Endothelial cell of umbilical vein (primary cell): ENCODE measurements around the gene EPB41L2. TPM values are rescaled to one million over a fixed set of nuclear protein-coding genes. Genes with fewer than 3 reads are reported as not detected.

Experiments used
- BruUV-seq: library from RNA; stranded (reverse); fragments of 400-500 nt; replicated peaks from 2 replicates; lab custom pipeline; 2021; lab: Mats Ljungman, UMichigan
- CTCF ChIA-PET: fragments of 300-600, 350-600 bp; sonication (Branson Sonifier 250); formaldehyde crosslinking; loops from one replicate; lab custom pipeline; 2021; ENCODE audit warnings: antibody characterized with exemption, inconsistent platforms; lab: Charles Lee
- POLR2A ChIA-PET: fragments of 300-600, 350-600 bp; sonication (Branson Sonifier 250); formaldehyde crosslinking; loops from one replicate; lab custom pipeline; 2021; ENCODE audit warnings: antibody characterized with exemption, inconsistent platforms; lab: Charles Lee
- DNase-seq: peaks from one replicate; pipeline ENCODE4 v3.0.0-alpha.2; 2011; ENCODE audit warnings: low read depth, low spot score
- FAIRE-seq: peaks from 2 replicates; lab custom pipeline; 2011; peaks lifted over from hg19 to GRCh38; lab: Jason Lieb, UNC
- H2AFZ ChIP-seq: 2 replicates; pipeline ENCODE4 v1.6.0; 2012; ENCODE audit warnings: low read depth, low read length, control low read depth, inconsistent platforms
- H3K27ac ChIP-seq: 2 replicates; pipeline ENCODE4 v1.5.1; 2011; ENCODE audit warnings: low read depth, mild to moderate bottlenecking, control low read depth, low read length, moderate library complexity; ENCODE audit not compliant: insufficient read depth
- H3K27me3 ChIP-seq, 2 experiments: 2 replicates each; pipeline versions ENCODE4 v1.6.0 to v1.6.1; 2011; ENCODE audit warnings: low read length in 2 of 2, mixed read lengths in 1 of 2; ENCODE audit not compliant: control insufficient read depth in 2 of 2, insufficient read depth in 2 of 2
- H3K36me3 ChIP-seq, 2 experiments: 2 replicates in 1 of 2; 3 replicates in 1 of 2; pipeline ENCODE4 v1.5.1; 2011; ENCODE audit warnings: low read length in 2 of 2, mild to moderate bottlenecking in 1 of 2, moderate library complexity in 1 of 2; ENCODE audit not compliant: control insufficient read depth in 2 of 2, insufficient read depth in 2 of 2; ENCODE audit errors: extremely low read depth in 1 of 2
- H3K4me1 ChIP-seq: 3 replicates; pipeline ENCODE4 v1.5.1; 2011; ENCODE audit warnings: mild to moderate bottlenecking, low read length; ENCODE audit not compliant: control insufficient read depth, insufficient read depth; ENCODE audit errors: extremely low read depth
- H3K4me2 ChIP-seq: 2 replicates; pipeline ENCODE4 v1.6.1; 2011; ENCODE audit warnings: low read length, control low read depth, mixed read lengths; ENCODE audit not compliant: insufficient read depth
- H3K4me3 ChIP-seq, 3 experiments: fragments of 200-600 bp in 1 of 3; sonication (generic), shearing (Covaris generic) in 1 of 3; replicated peaks in 1 of 3; 2 replicates each; pipeline ENCODE4 v1.5.1; 2011 to 2016; ENCODE audit warnings: control low read depth in 3 of 3, low read length in 3 of 3, mild to moderate bottlenecking in 2 of 3, inconsistent platforms in 1 of 3, low read depth in 1 of 3, moderate library complexity in 1 of 3; ENCODE audit not compliant: insufficient read depth in 1 of 3
- H3K79me2 ChIP-seq: 2 replicates; pipeline ENCODE4 v1.6.0; 2012; ENCODE audit warnings: low read length, inconsistent platforms; ENCODE audit not compliant: control insufficient read depth, insufficient read depth
- H3K9ac ChIP-seq: replicated peaks from 2 replicates; pipeline ENCODE3; 2011; ENCODE audit warnings: low read length, control low read depth; ENCODE audit not compliant: insufficient read depth; ENCODE audit errors: extremely low read depth
- H3K9me1 ChIP-seq: replicated peaks from 3 replicates; pipeline ENCODE4 v1.6.0; 2011; ENCODE audit warnings: mild to moderate bottlenecking, low read length; ENCODE audit not compliant: control insufficient read depth, insufficient read depth; ENCODE audit errors: extremely low read depth
- H3K9me3 ChIP-seq: replicated peaks from 2 replicates; pipeline ENCODE4 v1.5.1; 2012; ENCODE audit warnings: low read length, inconsistent platforms; ENCODE audit not compliant: control insufficient read depth, insufficient read depth
- H4K20me1 ChIP-seq: replicated peaks from 2 replicates; pipeline ENCODE3; 2011; ENCODE audit warnings: mild to moderate bottlenecking, low read length; ENCODE audit not compliant: control insufficient read depth, insufficient read depth; ENCODE audit errors: extremely low read depth
- EZH2 ChIP-seq: IDR thresholded peaks from 2 replicates; pipeline ENCODE4 v1.6.1; 2012; ENCODE audit warnings: borderline replicate concordance, low read depth, mild to moderate bottlenecking, moderate library complexity, low read length, inconsistent platforms; ENCODE audit not compliant: severe bottlenecking
- FOS ChIP-seq: IDR thresholded peaks from 2 replicates; pipeline ENCODE4 v1.6.1; 2011; ENCODE audit warnings: mild to moderate bottlenecking, low read length, moderate library complexity, borderline replicate concordance; ENCODE audit not compliant: insufficient read depth
- GATA2 ChIP-seq: IDR thresholded peaks from 2 replicates; pipeline ENCODE4 v1.7.0; 2011; ENCODE audit warnings: low read depth, mild to moderate bottlenecking, moderate library complexity, mixed read lengths, low read length; ENCODE audit not compliant: insufficient read length, insufficient read depth
- JUN ChIP-seq: IDR thresholded peaks from 2 replicates; pipeline ENCODE4 v1.6.1; 2011; ENCODE audit warnings: borderline replicate concordance, low read depth; ENCODE audit not compliant: insufficient read length, insufficient read depth
- MYC ChIP-seq: IDR thresholded peaks from one replicate; pipeline ENCODE4 v1.6.1; 2011; ENCODE audit warnings: mild to moderate bottlenecking, low read depth, low read length
- POLR2A ChIP-seq: IDR thresholded peaks from 2 replicates; pipeline ENCODE4 v1.6.1; 2012; ENCODE audit warnings: low read depth, mild to moderate bottlenecking, control low read depth, low read length
- POLR2AphosphoS5 ChIP-seq: IDR thresholded peaks from 2 replicates; pipeline ENCODE4 v1.6.1; 2012; ENCODE audit warnings: low read depth, mild to moderate bottlenecking, control low read depth, low read length, moderate library complexity; ENCODE audit not compliant: insufficient read depth
- dilution Hi-C: fragments of 300-500 bp; cut with MboI; formaldehyde crosslinking; loops from one replicate; pipeline ENCODE4 v1.15.0; 2019; ENCODE audit warnings: low sequenced_read_pairs; ENCODE audit not compliant: extremely low pct_ligation_motif_present
- intact Hi-C: fragments of 100-400 bp; cut with micrococcal nuclease; formaldehyde crosslinking; loops from one replicate; pipeline ENCODE4 v1.10.0; 2022
- polyA plus RNA-seq, 4 experiments: library from polyadenylated mRNA; depleted of rRNA in 3 of 4; stranded (reverse) in 3 of 4; unstranded in 1 of 4; fragments of >200 nt; gene quantifications; 2 replicates each; pipeline versions ENCODE4 v1.2.1 to v1.2.3, GENCODE V29; 2011 to 2012; ENCODE audit warnings: missing spikeins in 1 of 4
- total RNA-seq: library from RNA; stranded (reverse); gene quantifications from 2 replicates; pipeline ENCODE4 v1.2.3, GENCODE V29; 2021
- TF ChIP-seq, protein P1 (sequence below), 2 donors: IDR thresholded peaks; 1 replicate in 1 of 2; 2 replicates in 1 of 2; pipeline ENCODE4 v1.5.1; 2011; ENCODE audit warnings: low read length in 2 of 2, mild to moderate bottlenecking in 2 of 2, moderate library complexity in 2 of 2, control low read depth in 1 of 2, inconsistent platforms in 1 of 2, low read depth in 1 of 2; ENCODE audit not compliant: insufficient read depth in 1 of 2; ENCODE audit errors: extremely low read depth in 1 of 2
- TF ChIP-seq, protein P2 (sequence below): IDR thresholded peaks from 2 replicates; pipeline ENCODE4 v1.6.1; 2011; ENCODE audit not compliant: insufficient read depth, insufficient read length

EPB41L2 gene
- total and polyA plus RNA-seq, 2 donors (not counting 3 experiments of a cell fraction or from before 2014, with no cell fraction given) = 26.5 to 87.7 TPM

DNA sequence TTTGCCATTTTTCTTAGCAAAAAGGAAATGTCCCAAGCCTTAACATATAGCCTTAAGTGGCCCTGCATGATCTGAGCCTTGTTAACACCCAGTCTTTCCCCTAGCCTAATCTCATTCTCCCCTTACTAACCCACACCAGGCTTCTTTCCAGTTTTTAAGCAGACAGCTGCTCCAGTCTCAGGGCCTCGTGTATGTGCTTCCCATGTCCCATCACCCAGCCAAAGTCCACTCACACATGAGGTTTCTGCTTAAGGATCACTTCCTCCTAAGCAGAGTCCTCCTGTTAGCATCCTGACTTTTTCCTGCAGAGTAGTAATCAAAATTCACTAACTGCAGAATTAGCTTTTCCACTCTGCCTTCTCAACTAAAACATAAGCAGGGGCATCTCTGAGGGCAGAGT lies 139.7 kb downstream of the EPB41L2 start:
- DNase-seq = no peak
- no peaks in the 10 kb centered on the region for H3K27me3 ChIP-seq
- FAIRE-seq = no peak
- dilution Hi-C loops = no loop called here
- H3K9ac ChIP-seq = no peak overlapping the region
- H4K20me1 ChIP-seq = no peaks in the 10 kb centered on the region
- no peak overlapping the region for H3K4me2 ChIP-seq
- H3K9me1 ChIP-seq = no peaks in the 10 kb centered on the region
- peaks cover 2% of the 10 kb centered on the region for H3K79me2 ChIP-seq
- intact Hi-C loops = no loop called here
- TF ChIP-seq GATA2 = no peak
- TF ChIP-seq POLR2A = no peak
- TF ChIP-seq, protein P1, sequence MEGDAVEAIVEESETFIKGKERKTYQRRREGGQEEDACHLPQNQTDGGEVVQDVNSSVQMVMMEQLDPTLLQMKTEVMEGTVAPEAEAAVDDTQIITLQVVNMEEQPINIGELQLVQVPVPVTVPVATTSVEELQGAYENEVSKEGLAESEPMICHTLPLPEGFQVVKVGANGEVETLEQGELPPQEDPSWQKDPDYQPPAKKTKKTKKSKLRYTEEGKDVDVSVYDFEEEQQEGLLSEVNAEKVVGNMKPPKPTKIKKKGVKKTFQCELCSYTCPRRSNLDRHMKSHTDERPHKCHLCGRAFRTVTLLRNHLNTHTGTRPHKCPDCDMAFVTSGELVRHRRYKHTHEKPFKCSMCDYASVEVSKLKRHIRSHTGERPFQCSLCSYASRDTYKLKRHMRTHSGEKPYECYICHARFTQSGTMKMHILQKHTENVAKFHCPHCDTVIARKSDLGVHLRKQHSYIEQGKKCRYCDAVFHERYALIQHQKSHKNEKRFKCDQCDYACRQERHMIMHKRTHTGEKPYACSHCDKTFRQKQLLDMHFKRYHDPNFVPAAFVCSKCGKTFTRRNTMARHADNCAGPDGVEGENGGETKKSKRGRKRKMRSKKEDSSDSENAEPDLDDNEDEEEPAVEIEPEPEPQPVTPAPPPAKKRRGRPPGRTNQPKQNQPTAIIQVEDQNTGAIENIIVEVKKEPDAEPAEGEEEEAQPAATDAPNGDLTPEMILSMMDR (IDR thresholded peaks at IDR 0.05; ENCODE audit: extremely low read depth in 1 of 2, insufficient read depth in 1 of 2, low read depth in 1 of 2, low read length in 2 of 2) = no peak
- TF ChIP-seq, protein P2, sequence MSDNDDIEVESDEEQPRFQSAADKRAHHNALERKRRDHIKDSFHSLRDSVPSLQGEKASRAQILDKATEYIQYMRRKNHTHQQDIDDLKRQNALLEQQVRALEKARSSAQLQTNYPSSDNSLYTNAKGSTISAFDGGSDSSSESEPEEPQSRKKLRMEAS = no peak
- TF ChIP-seq JUN = no peak
- TF ChIP-seq MYC = no peak
- no peak for TF ChIP-seq EZH2
- no peak for TF ChIP-seq POLR2AphosphoS5
- no peak for TF ChIP-seq FOS
- ChIA-PET CTCF (interaction anchor here (1.4 kb wide), 1 partner anchor 10 kb away, joined by 3 read pairs; no protein-coding TSS in a partner anchor), POLR2A (no interaction called here)
- BruUV-seq = no TSS peak
- H3K27ac ChIP-seq = no peak overlapping the region
- H3K9me3 ChIP-seq = no peaks in the 10 kb centered on the region
- no peaks in the 10 kb centered on the region for H3K36me3 ChIP-seq
- H2AFZ ChIP-seq = no peak overlapping the region
- no peak overlapping the region for H3K4me3 ChIP-seq
- no peaks in the 10 kb centered on the region for H3K4me1 ChIP-seq
